Caco-2 (cell line): Measurements from ENCODE around the gene KLHL14. TPM values are rescaled to one million over a fixed set of nuclear protein-coding genes. Genes with fewer than 3 reads are reported as not detected.

Experiments
- BruUV-seq: library from RNA; stranded (reverse); fragments of 400-500 nt; replicated peaks from 2 replicates; lab custom pipeline; 2021; lab: Mats Ljungman, UMichigan
- CTCF ChIA-PET: fragments of 300-600 bp; sonication (Branson Sonifier 250); formaldehyde crosslinking; loops from one replicate; lab custom pipeline; 2022; ENCODE audit warnings: antibody characterized with exemption; lab: Charles Lee
- POLR2A ChIA-PET: fragments of 300-600 bp; sonication (Branson Sonifier 250); formaldehyde crosslinking; loops from one replicate; lab custom pipeline; 2022; ENCODE audit warnings: antibody characterized with exemption; lab: Charles Lee
- DNase-seq, 2 experiments: peaks; one replicate each; pipeline versions ENCODE4 v3.0.0 to v3.0.0-alpha.2; 2020 to 2022
- H3K27me3 ChIP-seq: replicated peaks from 2 replicates; pipeline ENCODE4 v1.6.0; 2011; ENCODE audit warnings: low read length; ENCODE audit not compliant: control insufficient read depth, insufficient read depth
- H3K36me3 ChIP-seq: 2 replicates; pipeline ENCODE4 v1.5.1; 2011; ENCODE audit warnings: low read length; ENCODE audit not compliant: control insufficient read depth, insufficient read depth
- H3K4me1 ChIP-seq: fragments of 250-450 bp; sonication (Bioruptor Pico); 2 replicates; pipeline ENCODE4 v1.5.1; 2020; ENCODE audit warnings: mild to moderate bottlenecking
- H3K4me3 ChIP-seq: 2 replicates; pipeline ENCODE4 v1.5.1; 2011; ENCODE audit warnings: low read depth, mild to moderate bottlenecking, control low read depth, low read length
- H3K9me3 ChIP-seq: fragments of 250-450 bp; sonication (Bioruptor Pico); 2 replicates; pipeline ENCODE4 v1.5.1; 2020; ENCODE audit warnings: mild to moderate bottlenecking, moderate library complexity
- H3K27ac Mint-ChIP-seq: one replicate; pipeline ENCODE4 v1.8.0; 2022; ENCODE audit warnings: mixed read lengths; ENCODE audit not compliant: unreplicated experiment
- H3K27me3 Mint-ChIP-seq: one replicate; pipeline ENCODE4 v1.8.0; 2022; ENCODE audit warnings: mixed read lengths; ENCODE audit not compliant: insufficient read depth, unreplicated experiment
- H3K36me3 Mint-ChIP-seq: one replicate; pipeline ENCODE4 v1.8.0; 2022; ENCODE audit warnings: mild to moderate bottlenecking, mixed read lengths; ENCODE audit not compliant: insufficient read depth, unreplicated experiment
- H3K4me1 Mint-ChIP-seq: one replicate; pipeline ENCODE4 v1.8.0; 2022; ENCODE audit warnings: low read depth, mixed read lengths; ENCODE audit not compliant: unreplicated experiment
- H3K4me3 Mint-ChIP-seq: one replicate; pipeline ENCODE4 v1.8.0; 2022; ENCODE audit warnings: mild to moderate bottlenecking, moderate library complexity, mixed read lengths; ENCODE audit not compliant: unreplicated experiment
- H3K9me3 Mint-ChIP-seq: one replicate; pipeline ENCODE4 v1.8.0; 2022; ENCODE audit warnings: mixed read lengths; ENCODE audit not compliant: unreplicated experiment
- CTCF ChIP-seq, 2 experiments: fragments of 200-600 bp in 1 of 2; IDR thresholded peaks; 1 replicate in 1 of 2; 2 replicates in 1 of 2; pipeline versions ENCODE4 v1.5.1 to v1.8.0; 2011 to 2022; ENCODE audit warnings: antibody characterized with exemption in 1 of 2, control low read depth in 1 of 2, inconsistent platforms in 1 of 2, low read depth in 1 of 2, low read length in 1 of 2, mild to moderate bottlenecking in 1 of 2, moderate library complexity in 1 of 2; ENCODE audit not compliant: insufficient read depth in 1 of 2, severe bottlenecking in 1 of 2, unreplicated experiment in 1 of 2
- intact Hi-C: fragments of 100-400 bp; cut with micrococcal nuclease; formaldehyde crosslinking; loops from one replicate; pipeline ENCODE4 v1.10.0; 2022; ENCODE audit not compliant: unreplicated experiment
- total RNA-seq: library from RNA; stranded (reverse); gene quantifications from 2 replicates; pipeline ENCODE4 v1.2.3, GENCODE V29; 2022

The KLHL14 gene
- total RNA-seq, 1 experiment from 2014 or later: not detected

- POLR2A ChIA-PET: no interaction called here
Observed at GRCh38 chr18:32753656-32754260, 19.1 kb downstream of the KLHL14 start.

GRCh38 chr18:32750328-32750727 is 22.5 kb downstream of the KLHL14 start:
- H3K4me1 Mint-ChIP-seq: no peaks in the 10 kb centered on the region
- H3K27me3 ChIP-seq: no peaks in the 10 kb centered on the region
- no peaks in the 10 kb centered on the region for H3K36me3 ChIP-seq
- no peak for DNase-seq
- no peaks in the 10 kb centered on the region for H3K9me3 Mint-ChIP-seq
- H3K4me3 ChIP-seq: no peak overlapping the region
- no peak overlapping the region for H3K27ac Mint-ChIP-seq
- no peak for TF ChIP-seq CTCF (IDR thresholded peaks at IDR 0.05; ENCODE audit: insufficient read depth in 1 of 2, low read depth in 1 of 2, low read length in 1 of 2, severe bottlenecking in 1 of 2, unreplicated experiment in 1 of 2)
- intact Hi-C loops: no loop called here
- CTCF ChIA-PET: no interaction called here
- H3K9me3 ChIP-seq: no peaks in the 10 kb centered on the region
- no peaks in the 10 kb centered on the region for H3K4me1 ChIP-seq
- H3K36me3 Mint-ChIP-seq: no peaks in the 10 kb centered on the region
- H3K4me3 Mint-ChIP-seq: no peak overlapping the region
- no peaks in the 10 kb centered on the region for H3K27me3 Mint-ChIP-seq
- no TSS peak for BruUV-seq
- POLR2A ChIA-PET: no interaction called here

More at GRCh38 chr18:32753656-32754260, 19.1 kb downstream of the KLHL14 start:
- no peaks in the 10 kb centered on the region for H3K27me3 Mint-ChIP-seq
- no TSS peak for BruUV-seq
- intact Hi-C loops: no loop called here
- H3K9me3 Mint-ChIP-seq: no peaks in the 10 kb centered on the region
- Histone ChIP-seq H3K4me1 (no peaks in the 10 kb centered on the region), H3K27me3 (no peaks in the 10 kb centered on the region), H3K4me3 (no peak overlapping the region), H3K36me3 (no peaks in the 10 kb centered on the region), H3K9me3 (no peaks in the 10 kb centered on the region)
- TF ChIP-seq CTCF (IDR thresholded peaks at IDR 0.05; ENCODE audit: insufficient read depth in 1 of 2, low read depth in 1 of 2, low read length in 1 of 2, severe bottlenecking in 1 of 2, unreplicated experiment in 1 of 2): no peak
- CTCF ChIA-PET: no interaction called here
- no peak overlapping the region for H3K4me3 Mint-ChIP-seq
- H3K27ac Mint-ChIP-seq: no peak overlapping the region
- no peak for DNase-seq
- no peaks in the 10 kb centered on the region for H3K36me3 Mint-ChIP-seq
- H3K4me1 Mint-ChIP-seq: no peaks in the 10 kb centered on the region

GRCh38 chr18:32749809-32750208 is 23.0 kb downstream of the KLHL14 start:
- Histone ChIP-seq H3K36me3 (no peaks in the 10 kb centered on the region), H3K4me3 (no peak overlapping the region), H3K9me3 (no peaks in the 10 kb centered on the region), H3K27me3 (no peaks in the 10 kb centered on the region), H3K4me1 (no peaks in the 10 kb centered on the region)
- no peak for DNase-seq
- Mint-ChIP-seq H3K27me3 (no peaks in the 10 kb centered on the region), H3K9me3 (no peaks in the 10 kb centered on the region), H3K4me3 (no peak overlapping the region), H3K27ac (no peak overlapping the region), H3K4me1 (no peaks in the 10 kb centered on the region), H3K36me3 (no peaks in the 10 kb centered on the region)
- CTCF ChIA-PET: no interaction called here
- no peak for TF ChIP-seq CTCF (IDR thresholded peaks at IDR 0.05; ENCODE audit: insufficient read depth in 1 of 2, low read depth in 1 of 2, low read length in 1 of 2, severe bottlenecking in 1 of 2, unreplicated experiment in 1 of 2)
- POLR2A ChIA-PET: no interaction called here
- no TSS peak for BruUV-seq
- intact Hi-C loops: no loop called here
